ENCODE measurements around the gene RDH13.

- TF ChIP-seq CBX5 (IDR thresholded peaks at IDR 0.05; ENCODE audit: low read depth, low read length) = no peak
- TF ChIP-seq, protein P1, sequence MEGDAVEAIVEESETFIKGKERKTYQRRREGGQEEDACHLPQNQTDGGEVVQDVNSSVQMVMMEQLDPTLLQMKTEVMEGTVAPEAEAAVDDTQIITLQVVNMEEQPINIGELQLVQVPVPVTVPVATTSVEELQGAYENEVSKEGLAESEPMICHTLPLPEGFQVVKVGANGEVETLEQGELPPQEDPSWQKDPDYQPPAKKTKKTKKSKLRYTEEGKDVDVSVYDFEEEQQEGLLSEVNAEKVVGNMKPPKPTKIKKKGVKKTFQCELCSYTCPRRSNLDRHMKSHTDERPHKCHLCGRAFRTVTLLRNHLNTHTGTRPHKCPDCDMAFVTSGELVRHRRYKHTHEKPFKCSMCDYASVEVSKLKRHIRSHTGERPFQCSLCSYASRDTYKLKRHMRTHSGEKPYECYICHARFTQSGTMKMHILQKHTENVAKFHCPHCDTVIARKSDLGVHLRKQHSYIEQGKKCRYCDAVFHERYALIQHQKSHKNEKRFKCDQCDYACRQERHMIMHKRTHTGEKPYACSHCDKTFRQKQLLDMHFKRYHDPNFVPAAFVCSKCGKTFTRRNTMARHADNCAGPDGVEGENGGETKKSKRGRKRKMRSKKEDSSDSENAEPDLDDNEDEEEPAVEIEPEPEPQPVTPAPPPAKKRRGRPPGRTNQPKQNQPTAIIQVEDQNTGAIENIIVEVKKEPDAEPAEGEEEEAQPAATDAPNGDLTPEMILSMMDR (IDR thresholded peaks at IDR 0.05; ENCODE audit: control extremely low read depth in 1 of 3, insufficient read depth in 1 of 3, low read depth in 1 of 3, low read length in 3 of 3) = no peak
- TF ChIP-seq FOSL1 (IDR thresholded peaks at IDR 0.05; ENCODE audit: insufficient read depth, low read depth, low read length) = no peak
- TF ChIP-seq EP300 (IDR thresholded peaks at IDR 0.05; ENCODE audit: borderline replicate concordance in 1 of 2, low read depth in 2 of 2, low read length in 2 of 2) = no peak
- peak in 1 of 2 experiments; percentile 72; a peak in 1 of 3 replicates for TF ChIP-seq POLR2A (IDR thresholded peaks at IDR 0.05; ENCODE audit: control extremely low read depth in 1 of 2, low read depth in 2 of 2, low read length in 2 of 2)
- TF ChIP-seq RXRA (IDR thresholded peaks at IDR 0.05; ENCODE audit: insufficient read depth, low read depth, low read length) = no peak
- TF ChIP-seq CEBPB (IDR thresholded peaks at IDR 0.05; ENCODE audit: low read depth, low read length) = no peak
- no peak for TF ChIP-seq BACH1 (IDR thresholded peaks at IDR 0.05; ENCODE audit: low read length)
- TF ChIP-seq, protein P2, sequence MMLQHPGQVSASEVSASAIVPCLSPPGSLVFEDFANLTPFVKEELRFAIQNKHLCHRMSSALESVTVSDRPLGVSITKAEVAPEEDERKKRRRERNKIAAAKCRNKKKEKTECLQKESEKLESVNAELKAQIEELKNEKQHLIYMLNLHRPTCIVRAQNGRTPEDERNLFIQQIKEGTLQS (IDR thresholded peaks at IDR 0.05; ENCODE audit: insufficient read depth, low read depth, low read length) = no peak
Observed at GRCh38 chr19:55081770-55082019, 18.7 kb upstream of the RDH13 start.
